Activated CD4-positive, alpha-beta T cell treated with anti-CD3 and anti-CD28 coated beads, Interleukin-2, amount 50 U/mL, for 4 hours (primary cell): ENCODE data around the gene TFRC.
A peak's percentile ranks its signal among the peaks of the same experiment; 100 is the strongest.
"Not testable (repeated sequence)": the region's sequence is repeated elsewhere in the genome, so short reads cannot be mapped to it uniquely, and the experiment has no call there.

ENCODE experiments used
- DNase-seq, 2 experiments: peaks; one replicate each; pipeline ENCODE4 v3.0.0-alpha.2; 2020

The TFRC gene

DNA sequence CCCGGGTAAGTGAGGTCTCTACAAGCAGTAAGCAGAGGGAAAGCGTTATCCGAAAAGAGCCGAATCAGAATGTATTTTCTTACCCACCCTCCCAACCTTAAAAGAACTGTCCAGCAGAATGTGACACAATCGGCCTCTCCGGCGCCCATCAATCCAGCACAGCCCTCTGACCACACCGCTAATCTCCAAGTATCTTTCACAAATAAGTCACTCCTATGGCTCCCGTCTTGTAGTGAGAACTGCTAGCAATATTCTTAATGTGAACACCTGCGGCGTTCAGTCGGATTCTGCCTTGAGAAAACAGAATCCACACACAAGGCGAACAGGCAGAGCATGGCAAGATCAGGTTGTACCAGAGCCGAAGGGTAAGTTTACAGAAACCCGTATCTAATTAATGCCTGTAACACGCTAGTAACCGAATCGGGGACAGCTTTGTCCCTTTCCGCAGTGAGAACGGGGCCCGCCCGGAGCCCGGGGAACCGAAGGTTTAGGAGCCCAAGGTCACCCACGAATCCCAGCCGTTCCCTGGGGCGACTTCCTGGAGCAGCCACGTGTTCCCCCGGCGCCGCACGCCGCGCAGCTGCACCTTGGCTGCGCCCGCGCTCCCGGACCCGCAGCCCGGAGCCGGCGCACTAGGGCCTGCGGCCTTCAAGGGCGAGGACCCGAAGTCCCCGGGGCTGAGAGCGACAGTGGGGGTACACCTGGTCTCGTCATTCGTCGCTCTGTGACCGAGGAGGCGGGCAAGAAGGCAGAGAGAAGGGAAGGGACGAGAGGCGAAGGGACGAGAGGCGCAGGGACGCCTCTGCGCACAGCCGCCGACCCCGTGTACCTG, 672 bp downstream of the TFRC start:
- peak; percentile 30 to 37 for DNase-seq

DNA sequence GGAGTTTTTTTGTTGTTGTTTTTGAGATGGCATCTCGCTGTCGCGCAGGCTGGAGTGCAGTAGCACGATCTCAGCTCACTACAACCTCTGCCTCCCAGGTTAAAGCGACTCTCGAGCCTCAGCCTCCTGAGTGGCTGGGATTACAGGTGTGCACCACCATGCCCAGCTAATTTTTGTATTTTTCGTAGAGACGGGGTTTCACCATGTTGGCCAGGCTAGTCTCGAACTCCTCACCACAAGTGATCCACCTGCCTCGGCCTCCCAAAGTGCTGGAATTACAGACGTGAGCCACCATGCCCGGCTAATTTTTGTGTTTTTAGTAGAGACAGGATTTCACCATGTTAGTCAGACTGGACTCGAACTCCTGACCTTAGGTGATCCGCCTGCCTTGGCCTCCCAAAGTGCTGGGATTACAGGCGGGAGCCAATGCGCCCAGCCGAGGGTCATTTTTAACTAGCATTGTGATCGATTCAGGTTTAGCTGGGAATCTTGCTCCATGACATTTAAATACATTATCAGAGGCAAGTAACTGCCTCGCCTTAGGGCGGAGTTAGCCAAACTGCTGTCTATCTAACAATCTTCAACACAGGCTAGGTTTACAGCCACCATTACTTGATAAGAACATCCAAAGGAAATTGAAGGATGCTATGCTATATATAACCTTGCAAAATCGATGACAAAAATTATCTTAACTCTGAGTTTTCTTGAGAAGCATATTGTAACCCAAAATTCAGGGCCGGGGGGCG, 1.6 kb downstream of the TFRC start:
- DNase-seq, result not testable (repeated sequence)

- DNase-seq, result no peak
These were observed 2.2 kb downstream of the TFRC start for GRCh38 chr3:196079682-196080081.

GRCh38 chr3:196075013-196075412, 6.9 kb downstream of the TFRC start:
- no peak for DNase-seq

GRCh38 chr3:196073255-196073753, 8.6 kb downstream of the TFRC start:
- peak; percentile 60 to 64 for DNase-seq

DNA sequence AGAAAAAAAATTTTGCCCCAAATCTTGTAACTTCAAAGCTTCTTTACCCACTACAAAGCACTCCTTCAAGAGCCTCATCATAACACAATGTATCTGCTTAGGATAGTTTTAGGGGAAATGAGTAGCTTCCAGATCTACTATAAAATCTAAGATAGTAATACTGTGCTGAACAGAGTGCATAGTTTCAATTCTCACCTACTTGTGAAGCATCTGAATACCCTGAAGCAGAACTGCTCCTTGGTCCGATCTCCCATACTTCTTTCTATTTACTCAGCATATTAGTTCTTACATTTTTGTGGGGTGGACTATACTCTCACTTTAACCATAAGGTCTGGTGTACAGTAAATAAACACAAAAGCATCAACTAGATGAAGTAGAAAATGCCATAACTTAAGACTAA, 9.6 kb downstream of the TFRC start:
- DNase-seq, result no peak

GRCh38 chr3:196068812-196069211, 13.1 kb downstream of the TFRC start:
- not testable (repeated sequence) for DNase-seq

DNA sequence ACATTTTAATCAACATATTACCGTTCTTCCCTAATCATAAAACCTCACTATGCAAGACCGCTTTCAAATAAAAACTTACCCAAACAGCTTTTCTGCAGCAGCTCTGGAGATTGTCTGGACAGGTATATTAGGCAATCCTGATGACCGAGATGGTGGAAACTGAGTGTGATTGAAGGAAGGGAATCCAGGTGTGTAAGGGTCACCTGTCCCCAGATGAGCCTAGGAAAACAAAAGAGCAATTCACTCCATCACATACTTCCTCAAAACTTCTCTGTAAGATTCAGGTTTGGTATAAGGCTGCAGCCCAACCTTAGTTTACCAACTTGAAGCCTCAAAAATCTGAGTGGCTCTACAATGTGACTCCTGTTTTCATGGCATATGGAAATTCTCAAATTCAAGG, 14.5 kb downstream of the TFRC start:
- no peak for DNase-seq

- DNase-seq, result no peak
These were observed 17.9 kb downstream of the TFRC start for GRCh38 chr3:196063971-196064370.

DNA sequence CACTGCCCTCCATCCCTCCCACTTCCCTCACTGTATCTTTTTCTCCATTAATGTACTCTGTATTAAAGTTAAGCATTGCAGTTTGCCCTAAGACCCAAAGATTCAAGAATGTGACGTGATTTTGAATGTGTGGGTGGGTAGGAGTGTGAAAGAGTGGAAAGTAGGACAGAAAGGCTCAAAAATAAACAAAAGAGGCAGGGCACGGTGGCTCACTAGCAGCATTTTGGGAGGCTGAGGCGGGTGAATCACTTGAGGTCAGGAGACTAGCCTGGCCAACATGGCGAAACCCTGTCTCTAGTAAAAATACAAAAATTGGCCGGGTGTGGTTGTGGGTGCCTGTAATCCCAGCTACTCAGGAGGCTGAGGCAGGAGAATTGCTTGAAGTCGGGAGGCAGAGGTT, 18.4 kb downstream of the TFRC start:
- no peak for DNase-seq

DNA sequence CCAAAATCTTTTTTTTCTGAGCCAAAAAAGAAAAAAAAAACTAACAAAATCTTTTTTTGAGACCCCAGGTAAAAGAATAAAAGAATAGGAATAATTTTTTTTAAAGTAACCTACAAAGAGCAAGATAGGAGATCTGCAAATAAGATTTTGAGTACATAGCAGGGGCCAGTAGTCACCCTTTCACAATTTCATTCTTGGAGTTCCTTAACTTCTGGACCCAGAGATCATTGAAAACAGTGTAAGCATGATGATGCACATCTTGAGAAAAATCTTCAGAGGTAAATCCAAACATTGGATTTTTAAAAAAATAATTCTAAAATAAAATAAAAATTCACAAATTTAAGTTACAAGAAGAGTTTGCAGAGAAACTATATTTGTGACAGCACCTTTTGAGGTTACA, 18.8 kb downstream of the TFRC start:
- DNase-seq, result no peak

DNA sequence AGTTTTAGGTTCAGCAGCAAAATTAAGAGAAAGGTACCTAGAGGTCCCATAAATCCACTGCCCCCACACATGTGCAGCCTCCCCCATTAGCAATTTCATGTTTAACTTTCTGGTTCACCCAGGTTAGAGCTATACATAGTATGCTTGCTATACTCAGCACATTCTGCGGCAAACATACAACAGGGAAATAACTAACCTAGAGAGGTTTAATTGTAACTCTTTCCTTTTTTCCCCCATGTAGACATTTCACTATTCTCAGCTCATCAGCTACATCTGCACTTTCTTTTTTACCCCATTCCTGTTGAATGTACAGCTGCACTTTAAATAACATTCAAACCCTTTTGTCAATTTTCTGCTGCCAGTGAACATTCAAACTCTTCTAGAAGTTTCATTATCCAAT, 21.1 kb downstream of the TFRC start:
- no peak for DNase-seq

DNA sequence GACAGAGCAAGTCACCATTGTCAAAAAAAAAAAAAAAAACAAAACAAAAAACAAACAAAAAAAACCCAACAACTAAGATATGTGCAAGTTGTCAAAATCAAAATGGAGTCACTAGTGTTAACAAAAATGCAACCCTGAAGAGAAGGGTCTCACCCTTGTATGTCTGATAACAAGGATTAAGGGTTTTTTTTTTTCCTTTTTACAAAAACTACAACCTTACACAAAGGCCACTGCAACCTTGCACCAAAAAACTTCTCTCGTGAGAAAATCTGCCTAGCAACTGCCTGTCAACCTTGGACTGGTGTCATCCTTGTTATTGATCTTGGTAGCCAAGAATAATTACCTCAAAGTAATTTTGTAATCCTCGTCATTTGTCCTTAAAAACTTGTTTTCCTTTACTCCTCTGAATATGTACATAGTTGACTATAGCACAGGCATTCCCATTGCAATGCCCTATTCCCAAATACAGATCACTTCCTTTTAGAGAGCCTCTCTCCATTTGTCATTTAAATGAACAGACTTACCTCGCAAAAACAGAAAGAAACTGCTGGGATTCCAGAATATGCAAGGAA, 24.0 kb downstream of the TFRC start:
- DNase-seq, result no peak

- DNase-seq, result not testable (repeated sequence)
These were observed 25.5 kb downstream of the TFRC start for GRCh38 chr3:196056371-196056770.

GRCh38 chr3:196055683-196056270, 26.1 kb downstream of the TFRC start:
- no peak for DNase-seq

DNA sequence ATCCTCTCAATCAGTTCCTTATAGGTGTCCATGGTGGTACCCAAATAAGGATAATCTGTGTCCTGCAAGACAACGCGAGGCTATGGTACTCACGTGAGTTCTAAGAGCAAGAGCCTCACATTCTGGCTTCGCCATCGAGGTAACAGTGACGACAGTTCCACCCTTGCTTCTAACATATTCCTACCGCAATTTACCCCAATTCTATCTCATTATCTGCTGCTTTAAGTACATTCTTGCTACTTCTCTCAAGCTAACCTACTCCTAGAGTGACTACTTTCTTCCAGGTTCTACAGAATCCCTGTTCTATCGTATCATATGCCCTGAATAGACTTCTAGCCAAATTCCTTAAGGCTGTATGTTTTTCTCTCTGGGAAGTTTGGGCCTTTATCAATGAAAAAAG, 26.6 kb downstream of the TFRC start:
- DNase-seq, result no peak

- DNase-seq, result no peak
These were observed 27.2 kb downstream of the TFRC start for GRCh38 chr3:196054661-196055060.

GRCh38 chr3:196053487-196053886, 28.4 kb downstream of the TFRC start:
- no peak for DNase-seq

DNA sequence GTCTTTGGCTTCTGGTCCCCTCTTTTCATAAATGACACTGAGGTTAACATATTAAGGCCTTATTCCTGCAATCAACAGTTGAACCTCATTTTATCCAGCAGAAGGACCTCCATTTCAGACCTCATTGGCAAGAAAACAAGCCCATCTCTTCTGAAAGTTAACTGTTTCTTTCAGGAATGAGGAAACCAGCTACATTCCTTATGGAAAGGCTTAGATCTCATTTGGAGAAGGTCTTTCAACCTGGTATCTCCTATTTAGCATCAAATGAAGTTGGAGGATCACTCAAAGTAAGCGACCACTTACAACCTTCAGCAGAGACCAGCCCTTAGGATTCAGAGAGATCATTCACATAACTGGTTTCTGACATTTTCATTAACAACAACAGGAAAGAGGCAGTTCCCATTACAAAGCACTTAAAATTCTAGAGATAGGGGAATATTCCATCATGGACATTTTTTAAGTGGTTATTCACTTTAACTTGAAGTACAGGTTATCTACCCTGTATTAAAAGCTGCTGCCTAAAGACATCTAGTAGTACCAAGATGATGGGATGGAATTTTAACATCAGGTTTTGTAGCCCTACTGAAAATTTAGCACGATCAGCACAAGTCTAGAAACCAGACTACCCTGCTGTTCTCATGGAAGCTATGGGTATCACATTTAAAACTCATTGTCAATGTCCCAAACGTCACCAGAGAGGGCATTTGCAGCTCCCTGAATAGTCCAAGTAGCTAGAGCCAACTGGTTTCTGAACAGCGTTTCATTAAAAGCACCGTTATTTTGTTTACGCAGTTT, 30.4 kb downstream of the TFRC start:
- DNase-seq, result no peak

DNA sequence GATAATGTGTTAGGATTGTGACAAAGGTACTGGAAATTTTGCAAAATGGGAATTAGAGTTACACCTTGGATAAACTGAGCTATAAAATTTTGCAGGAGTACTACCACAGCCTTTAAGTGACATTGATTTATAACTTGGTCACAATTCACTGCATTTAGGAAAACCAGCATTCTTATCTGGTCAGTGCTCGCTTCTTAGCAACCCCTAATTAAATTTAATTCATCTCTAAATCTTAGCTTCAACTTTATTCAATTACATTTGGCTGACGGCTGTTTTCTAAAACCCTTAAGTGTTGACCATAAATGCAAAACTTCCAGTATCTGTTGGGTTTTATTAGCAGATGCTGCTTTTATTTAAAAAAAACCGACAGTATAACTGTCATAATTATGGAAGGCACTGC, 31.3 kb downstream of the TFRC start:
- DNase-seq, result no peak

DNA sequence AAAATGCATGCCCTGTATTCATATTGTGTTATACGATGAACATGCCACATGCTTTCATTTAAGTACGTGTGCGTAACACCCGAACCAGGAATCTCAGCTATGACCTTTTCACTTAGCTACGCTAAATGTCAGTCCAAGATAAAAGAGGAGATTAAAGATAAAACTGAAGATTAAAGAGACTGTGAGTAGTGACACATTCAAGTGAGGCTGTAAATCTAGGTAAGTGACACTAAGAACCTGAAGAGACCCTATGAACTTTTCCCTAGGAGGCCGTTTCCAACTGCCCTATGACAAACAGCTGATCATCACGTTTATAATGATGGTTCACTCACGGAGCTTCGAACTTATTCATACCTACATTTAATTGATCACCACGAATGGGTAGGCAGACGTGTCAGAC, 32.2 kb downstream of the TFRC start:
- no peak for DNase-seq

GRCh38 chr3:196048922-196049598, 32.8 kb downstream of the TFRC start:
- no peak for DNase-seq
